HG03060 (cell line): ENCODE results near the gene CLC.
"Not testable (repeated sequence)": the region's sequence is repeated elsewhere in the genome, so short reads cannot be mapped to it uniquely, and the experiment has no call there.

Experiments
- ATAC-seq: cut with Tn5 transposase; IDR thresholded peaks from one replicate; pipeline ENCODE4 v1.9.1; 2021; ENCODE audit warnings: low read depth, moderate number of reproducible peaks; ENCODE audit not compliant: unreplicated experiment

CLC gene

DNA sequence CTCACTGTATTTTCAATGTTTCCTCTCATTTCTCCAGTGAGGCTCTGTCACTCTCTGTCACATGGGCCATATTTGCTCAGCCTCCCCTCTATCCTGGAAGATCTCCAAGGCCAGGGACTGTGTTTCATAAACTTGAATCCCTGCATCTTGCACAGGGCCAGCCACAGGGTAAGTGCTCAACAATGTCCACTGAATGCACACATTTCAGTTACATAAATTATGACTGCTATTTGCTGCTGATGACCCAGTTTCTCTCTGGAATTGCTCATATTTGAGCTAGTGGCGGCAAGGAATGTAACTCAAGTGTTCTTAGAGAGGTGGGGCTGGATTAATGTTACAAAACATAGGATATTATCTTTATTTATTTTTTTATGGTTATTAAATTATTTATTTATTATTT, 6.1 kb downstream of the CLC start:
- no peak for ATAC-seq

DNA sequence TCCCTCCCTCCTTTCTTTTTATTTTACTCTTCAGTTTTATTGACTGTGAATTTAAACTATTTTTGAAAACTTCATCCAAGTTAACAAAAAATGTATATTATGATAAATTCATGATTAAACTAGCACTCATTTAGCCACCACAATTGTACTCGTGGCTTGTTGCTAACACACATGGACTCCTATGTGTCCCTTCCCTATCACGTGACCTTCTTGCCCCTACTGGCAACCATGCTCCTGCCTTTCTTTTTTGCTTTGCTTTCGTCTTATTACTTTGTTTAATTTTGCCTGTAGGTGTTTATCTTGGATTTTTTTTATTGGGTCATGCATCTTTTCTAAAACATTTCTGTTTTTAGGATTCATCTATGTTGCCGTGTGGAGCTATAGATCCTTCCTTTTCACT, 8.2 kb downstream of the CLC start:
- no peak for ATAC-seq

DNA sequence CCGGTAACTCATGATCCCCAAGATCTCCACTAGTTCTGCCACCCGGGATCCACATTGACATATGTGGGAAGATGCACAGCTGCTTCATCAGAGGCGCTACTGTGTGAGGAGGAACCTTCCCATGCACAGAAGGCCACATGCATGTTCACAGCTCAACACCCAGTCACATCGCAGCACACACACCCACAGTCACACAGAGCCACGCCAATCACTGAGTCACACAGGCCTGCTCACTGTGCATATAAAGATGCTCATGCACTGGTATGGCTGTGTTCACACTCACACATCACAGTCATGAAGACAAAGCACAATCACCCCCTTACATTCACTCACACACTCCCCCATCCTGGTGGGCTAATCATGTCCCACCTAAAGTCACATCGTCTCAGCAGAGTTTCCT, 9.8 kb downstream of the CLC start:
- ATAC-seq, result no peak

DNA sequence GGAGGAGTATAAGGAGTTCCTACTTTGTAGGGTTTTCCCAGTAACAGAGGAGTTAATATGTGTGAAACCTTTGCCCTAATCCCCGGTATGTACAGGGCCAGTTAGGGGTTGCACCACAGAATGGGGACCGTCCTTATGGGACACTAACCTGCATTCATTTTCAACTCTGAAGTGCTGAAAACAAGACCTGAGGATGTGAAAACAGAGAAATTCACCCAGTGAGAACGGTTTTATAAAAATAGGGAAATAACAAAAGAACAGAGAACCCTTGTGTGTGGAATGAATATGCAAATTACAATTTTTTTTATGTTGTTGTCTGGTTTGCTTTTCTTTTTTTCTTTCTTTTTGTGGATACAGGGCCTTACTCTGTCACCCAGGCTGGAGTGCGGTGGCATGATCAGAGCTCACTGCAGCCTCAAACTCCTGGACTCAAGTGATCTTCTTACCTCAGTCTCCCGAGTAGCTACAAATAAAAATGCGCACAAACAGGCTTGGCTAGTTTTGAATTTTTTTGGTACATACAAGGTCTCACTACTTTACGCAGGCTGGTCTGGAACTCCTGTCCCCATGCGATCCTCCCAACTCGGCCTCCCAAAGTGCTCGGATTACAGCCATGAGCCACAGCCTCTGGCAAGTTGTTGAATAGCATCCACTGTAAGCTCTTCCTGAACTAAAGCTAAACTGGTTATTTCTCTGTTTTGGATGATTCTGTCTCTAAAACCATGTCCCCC, 10.6 kb downstream of the CLC start:
- no peak for ATAC-seq

DNA sequence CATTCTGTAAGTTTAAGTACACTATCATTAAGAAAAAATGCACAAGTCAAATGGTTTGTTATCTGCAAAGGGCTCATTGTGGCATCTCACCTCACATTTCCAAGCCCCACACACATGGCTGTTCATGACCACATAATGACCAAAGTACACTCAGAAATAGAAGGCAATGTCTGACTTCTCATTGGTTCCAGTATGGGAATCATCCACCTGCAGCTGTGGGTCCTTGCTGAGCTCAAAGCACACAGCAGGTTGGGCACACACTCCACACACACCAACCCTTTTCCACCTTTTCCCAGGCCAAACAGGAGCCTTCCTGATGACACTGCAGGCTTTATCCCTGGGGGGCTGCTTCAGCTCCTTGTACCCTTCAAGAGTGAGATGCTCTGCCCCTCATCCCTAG, 11.8 kb downstream of the CLC start:
- no peak for ATAC-seq

DNA sequence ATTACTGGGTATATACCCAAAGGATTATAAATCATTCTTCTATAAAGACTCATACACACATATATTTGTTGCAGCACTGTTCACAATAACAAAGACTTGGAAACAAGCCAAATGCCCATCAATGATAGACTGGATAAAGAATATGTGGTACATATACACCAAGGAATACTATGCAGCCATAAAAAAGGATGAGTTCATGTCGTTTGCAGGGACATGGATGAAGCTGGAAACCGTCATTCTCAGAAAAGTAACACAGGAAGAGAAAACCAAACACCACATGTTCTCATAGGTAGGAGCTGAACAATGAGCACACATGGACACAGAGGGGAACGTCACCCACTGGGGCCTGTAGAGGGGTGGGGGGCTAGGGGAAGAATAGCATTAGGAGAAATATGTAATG, 17.7 kb downstream of the CLC start:
- not testable (repeated sequence) for ATAC-seq

GRCh38 chr19:39710333-39710890, 27.4 kb downstream of the CLC start:
- no peak for ATAC-seq

- no peak for ATAC-seq
These were observed 28.6 kb downstream of the CLC start for GRCh38 chr19:39709026-39709872.

GRCh38 chr19:39708594-39708993, 29.2 kb downstream of the CLC start:
- no peak for ATAC-seq

DNA sequence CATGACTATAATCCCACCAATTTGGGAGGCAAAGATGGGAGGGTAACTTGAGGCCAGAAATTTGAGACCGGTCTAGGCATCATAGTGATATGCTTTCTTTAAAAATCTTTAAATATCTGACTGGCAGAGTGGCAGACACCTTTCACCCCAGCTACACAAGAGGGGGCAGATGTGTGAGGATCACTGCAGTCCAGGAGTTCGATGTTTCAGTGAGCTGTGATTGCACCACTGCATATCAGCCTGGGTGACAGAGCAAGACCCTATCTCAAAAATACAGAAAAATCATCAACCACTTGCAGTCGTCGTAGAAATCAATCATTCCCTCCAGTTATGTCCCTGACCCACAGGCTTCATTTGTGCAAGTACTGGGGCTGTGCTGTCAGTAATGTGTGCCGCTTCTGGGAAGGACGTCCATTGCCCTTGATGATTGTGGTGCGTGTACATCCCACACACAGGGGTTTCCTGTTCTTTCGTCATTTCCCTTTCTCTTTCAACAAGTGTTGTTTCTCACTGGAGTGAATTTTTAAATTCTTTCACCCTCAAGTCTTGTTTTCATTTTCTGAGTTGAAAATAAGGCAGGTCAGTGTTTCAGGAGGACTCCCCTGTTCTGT, 32.1 kb downstream of the CLC start:
- ATAC-seq, result no peak

DNA sequence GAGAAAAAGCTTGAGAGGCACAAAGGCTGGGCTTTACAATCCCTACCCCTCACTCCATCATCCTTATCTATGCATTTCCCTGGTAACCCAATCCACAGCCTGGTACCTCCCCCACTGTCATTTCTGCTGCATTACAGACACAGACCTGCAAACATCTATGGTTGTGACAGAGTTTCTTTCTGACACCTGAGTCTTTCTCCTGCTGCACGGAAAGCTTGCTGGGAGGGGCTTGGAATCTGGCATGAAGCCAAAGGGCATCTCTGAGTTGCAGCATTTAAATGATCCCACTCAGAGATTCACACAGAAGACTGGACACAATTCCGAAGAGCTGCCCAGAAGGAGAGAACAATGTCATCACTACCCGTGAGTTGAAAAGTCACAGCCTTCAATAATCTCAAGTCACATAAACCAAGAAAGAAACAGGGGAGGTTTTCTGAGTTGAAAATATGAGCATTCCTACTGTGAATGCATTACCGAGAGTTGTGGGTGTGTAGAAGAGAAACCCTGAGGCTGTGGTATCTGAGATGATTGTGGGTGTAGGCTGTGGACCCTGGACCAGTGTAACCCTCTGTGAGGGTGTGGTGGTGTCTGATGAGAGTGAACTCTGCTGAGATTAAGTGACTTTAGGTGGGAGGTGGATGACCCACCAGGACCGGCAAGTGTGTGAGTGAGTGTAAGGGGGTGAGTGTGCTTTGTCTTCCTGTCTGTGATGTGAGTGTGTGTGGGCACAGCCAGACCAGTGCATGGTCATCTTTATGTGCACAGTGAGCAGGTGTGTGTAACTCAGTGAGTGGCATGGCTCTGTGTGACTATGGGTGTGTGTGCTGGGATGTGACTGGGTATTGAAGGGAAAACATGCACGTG, 33.4 kb downstream of the CLC start, which contains the start of gene LGALS14:
TSS of gene LGALS14 (plus strand) at position 301 of the 864 bp plus-strand sequence. CDS start at position 349, 48 bp downstream.
- ATAC-seq, result no peak

DNA sequence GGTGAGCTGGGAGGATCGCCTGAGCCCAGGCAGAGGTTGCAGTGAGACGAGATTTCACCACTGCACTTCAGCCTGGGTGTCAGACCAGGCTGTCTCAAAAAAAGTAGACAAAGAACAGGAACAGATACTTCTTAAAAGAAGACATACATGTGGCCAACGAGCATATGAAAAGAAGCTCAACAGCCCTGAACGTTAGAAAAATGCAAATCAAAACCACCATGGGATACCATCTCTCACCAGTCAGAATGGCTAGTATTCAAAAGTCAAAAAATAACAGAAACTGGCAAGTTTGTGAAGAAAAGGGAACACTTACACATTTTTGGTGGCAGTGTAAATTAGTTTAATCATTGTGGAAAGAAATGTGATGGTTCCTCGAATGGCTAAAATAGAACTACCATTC, 36.5 kb downstream of the CLC start:
- ATAC-seq, result no peak

DNA sequence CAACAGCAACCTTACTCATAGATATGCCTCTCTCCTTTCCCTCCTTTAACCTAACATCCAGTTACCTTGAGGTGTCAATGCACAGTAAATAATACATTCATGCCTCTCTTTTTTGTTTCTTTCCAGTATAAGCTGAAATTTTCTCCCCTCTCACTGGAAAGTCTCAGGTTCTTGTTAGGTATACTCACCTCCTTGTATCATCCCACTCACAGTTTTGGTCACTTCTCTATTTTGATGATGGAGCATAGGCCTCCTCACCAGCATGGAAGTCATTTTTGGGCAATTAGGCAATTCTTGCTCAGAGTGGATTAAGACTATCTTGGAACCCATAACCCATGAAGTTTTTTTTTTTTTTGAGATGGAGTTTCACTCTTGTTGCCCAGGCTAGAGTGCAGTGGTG, 39.3 kb downstream of the CLC start:
- ATAC-seq, result no peak

GRCh38 chr19:39696387-39696786, 41.4 kb downstream of the CLC start:
- ATAC-seq, result no peak

DNA sequence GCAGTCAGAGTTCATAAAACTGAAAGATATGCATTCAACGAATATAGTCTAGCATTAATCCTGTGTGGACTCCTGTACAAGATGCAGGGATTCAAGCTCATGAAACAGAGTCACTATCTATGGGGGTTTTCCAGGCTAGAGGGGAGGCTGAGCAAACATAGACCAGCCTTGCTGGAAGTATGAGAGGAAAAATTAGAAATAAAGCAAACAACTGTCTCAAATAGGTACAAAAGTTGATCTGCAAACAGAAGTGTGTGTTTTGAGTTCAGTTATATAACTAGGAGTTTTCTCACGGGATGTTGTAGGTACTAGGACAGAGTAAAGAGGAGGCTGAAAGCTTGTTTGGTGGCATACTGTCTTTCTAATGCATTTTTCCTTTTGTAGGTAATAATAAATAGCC, 42.1 kb downstream of the CLC start:
- ATAC-seq, result no peak

GRCh38 chr19:39692822-39693221, 45.0 kb downstream of the CLC start:
- ATAC-seq, result no peak

DNA sequence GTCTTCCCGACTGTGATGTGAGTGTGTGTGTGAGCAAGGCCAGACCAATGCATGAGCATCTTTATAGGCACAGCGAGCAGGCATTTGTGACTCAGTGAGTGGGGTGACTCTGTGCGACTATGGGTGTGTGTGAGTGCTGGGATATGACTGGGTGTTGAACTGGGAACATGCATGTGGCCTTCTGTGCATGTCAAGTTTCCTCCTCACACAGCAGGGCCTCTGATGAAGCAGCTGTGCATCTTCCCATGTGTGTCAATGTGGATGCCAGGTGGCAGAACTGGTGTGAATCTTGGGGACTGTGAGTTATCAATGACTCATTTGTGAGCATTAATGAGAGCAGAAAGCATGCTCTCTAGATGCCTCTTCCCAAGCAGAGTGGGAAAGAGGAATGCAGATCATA, 45.7 kb downstream of the CLC start:
- no peak for ATAC-seq

DNA sequence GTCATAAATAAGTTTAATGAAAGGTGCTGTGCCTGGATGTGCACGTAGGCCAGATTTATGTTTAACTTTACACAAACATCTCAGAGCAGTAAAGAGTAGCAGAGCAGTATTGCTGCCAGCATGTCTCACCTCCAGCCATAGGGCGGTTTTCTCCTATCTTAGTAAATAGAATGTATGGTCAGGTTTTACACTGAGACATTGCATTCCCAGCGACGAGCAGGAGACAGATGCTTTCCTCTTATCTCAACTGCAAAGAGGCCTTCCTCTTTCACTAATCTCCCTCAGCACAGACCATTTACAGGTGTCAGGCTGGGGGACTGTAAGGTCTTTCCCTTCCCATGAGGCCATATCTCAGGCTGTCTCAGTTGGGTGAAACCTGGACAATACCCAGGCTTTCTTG, 49.2 kb downstream of the CLC start:
- not testable (repeated sequence) for ATAC-seq

DNA sequence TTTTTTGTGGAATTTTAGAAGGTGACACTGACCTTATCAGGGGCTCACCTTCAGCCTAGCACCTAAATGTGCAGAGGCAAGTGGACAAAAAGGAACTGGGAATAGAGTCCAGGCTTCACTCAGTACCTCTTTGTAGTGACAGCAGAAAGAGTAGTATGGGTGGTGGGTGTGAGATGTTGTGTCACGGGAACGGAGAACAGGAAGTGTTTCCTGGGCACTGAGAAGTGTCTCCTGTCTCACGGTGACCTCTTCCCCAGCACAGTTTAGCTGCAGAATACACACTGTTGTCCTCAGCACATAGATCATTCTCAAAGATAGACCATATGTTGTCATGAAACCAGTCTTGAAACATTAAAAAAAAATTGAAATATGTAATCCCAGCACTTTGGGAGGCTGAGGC, 51.1 kb downstream of the CLC start:
- no peak for ATAC-seq

GRCh38 chr19:39684267-39684666, 53.6 kb downstream of the CLC start:
- ATAC-seq, result no peak
